NB4 (cell line): ENCODE measurements around the gene LDLRAD3.

Experiments used
- DNase-seq: peaks from one replicate; pipeline ENCODE4 v3.0.0; 2010; ENCODE audit warnings: low read depth
- H3K4me3 ChIP-seq: one replicate; pipeline ENCODE4 v1.5.1; 2011; ENCODE audit warnings: mild to moderate bottlenecking, low read depth, low read length, moderate library complexity
- CTCF ChIP-seq: IDR thresholded peaks from one replicate; pipeline ENCODE4 v1.5.1; 2012; ENCODE audit warnings: low read depth, low read length
- MAX ChIP-seq: IDR thresholded peaks from 2 replicates; pipeline ENCODE4 v1.6.1; 2011; ENCODE audit warnings: low read depth, low read length
- MYC ChIP-seq: IDR thresholded peaks from 2 replicates; pipeline ENCODE4 v1.6.1; 2011; ENCODE audit warnings: low read depth, low read length
- POLR2A ChIP-seq: IDR thresholded peaks from 2 replicates; pipeline ENCODE4 v1.6.1; 2011; ENCODE audit warnings: mild to moderate bottlenecking; ENCODE audit not compliant: insufficient read length; ENCODE audit errors: extremely low read depth

Gene LDLRAD3

GRCh38 chr11:36089920-36090319, 146.1 kb downstream of the LDLRAD3 start:
- no peak for DNase-seq
- H3K4me3 ChIP-seq = no peak overlapping the region
- TF ChIP-seq MAX (no peak), CTCF (no peak), POLR2A (no peak)

GRCh38 chr11:36090356-36091109, 146.7 kb downstream of the LDLRAD3 start:
- no peak for TF ChIP-seq MYC
- TF ChIP-seq CTCF = peak; percentile 9
- DNase-seq = peak; percentile 38
- H3K4me3 ChIP-seq = no peak overlapping the region

- peak; percentile 25; the same call in 1 of the 2 replicates for TF ChIP-seq MYC
- TF ChIP-seq POLR2A = no peak
- TF ChIP-seq CTCF = no peak
- 0 out of 2 replicates have a peak, but pooled peaks have one; percentile 20 for TF ChIP-seq MAX
- DNase-seq = peak; percentile 93
- H3K4me3 ChIP-seq = no peak overlapping the region
Measured at GRCh38 chr11:36091256-36091811, 147.5 kb downstream of the LDLRAD3 start.

- H3K4me3 ChIP-seq = no peak overlapping the region
- DNase-seq = no peak
- TF ChIP-seq MAX = no peak
- no peak for TF ChIP-seq CTCF
- no peak for TF ChIP-seq MYC
- no peak for TF ChIP-seq POLR2A
Measured at GRCh38 chr11:36092314-36093030, 148.6 kb downstream of the LDLRAD3 start.

- no peak overlapping the region for H3K4me3 ChIP-seq
- no peak for DNase-seq
- TF ChIP-seq CTCF (no peak), POLR2A (no peak), MYC (no peak), MAX (no peak)
Measured at GRCh38 chr11:36093548-36093947, 149.7 kb downstream of the LDLRAD3 start.
